ENCODE results near the gene RPRD2.

DNA sequence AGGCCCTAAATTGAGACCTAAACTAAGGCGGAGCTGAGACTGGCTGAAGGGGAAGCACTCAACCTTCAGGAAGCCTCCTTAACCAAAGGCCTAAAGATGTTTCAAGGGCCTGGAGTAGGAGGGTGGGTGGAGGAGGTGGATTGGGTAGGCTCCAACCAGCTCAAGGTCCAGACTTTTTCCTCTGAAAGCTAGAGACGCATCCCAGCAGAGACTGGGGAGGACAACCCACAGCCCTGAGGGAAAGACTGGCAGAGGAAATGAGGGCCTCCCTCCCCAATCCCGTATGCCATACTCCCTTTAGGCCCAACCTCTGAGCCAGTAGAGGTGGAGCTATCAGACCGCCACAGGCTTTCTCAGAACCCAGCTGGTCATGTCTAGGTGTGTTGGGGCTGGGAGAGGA is 145.0 kb downstream of the RPRD2 start:
- TF ChIP-seq MAZ (IDR thresholded peaks at IDR 0.05; ENCODE audit: borderline replicate concordance, low read depth, low read length) (no peak), NFE2L2 (IDR thresholded peaks at IDR 0.05; ENCODE audit: low read depth, low read length) (no peak), POLR2A (IDR thresholded peaks at IDR 0.05; ENCODE audit: low read depth, low read length) (no peak), USF2 (IDR thresholded peaks at IDR 0.05; ENCODE audit: low read depth, low read length) (no peak), FOS (IDR thresholded peaks at IDR 0.05; ENCODE audit: low read depth, low read length) (no peak)
- TF ChIP-seq, protein P1, sequence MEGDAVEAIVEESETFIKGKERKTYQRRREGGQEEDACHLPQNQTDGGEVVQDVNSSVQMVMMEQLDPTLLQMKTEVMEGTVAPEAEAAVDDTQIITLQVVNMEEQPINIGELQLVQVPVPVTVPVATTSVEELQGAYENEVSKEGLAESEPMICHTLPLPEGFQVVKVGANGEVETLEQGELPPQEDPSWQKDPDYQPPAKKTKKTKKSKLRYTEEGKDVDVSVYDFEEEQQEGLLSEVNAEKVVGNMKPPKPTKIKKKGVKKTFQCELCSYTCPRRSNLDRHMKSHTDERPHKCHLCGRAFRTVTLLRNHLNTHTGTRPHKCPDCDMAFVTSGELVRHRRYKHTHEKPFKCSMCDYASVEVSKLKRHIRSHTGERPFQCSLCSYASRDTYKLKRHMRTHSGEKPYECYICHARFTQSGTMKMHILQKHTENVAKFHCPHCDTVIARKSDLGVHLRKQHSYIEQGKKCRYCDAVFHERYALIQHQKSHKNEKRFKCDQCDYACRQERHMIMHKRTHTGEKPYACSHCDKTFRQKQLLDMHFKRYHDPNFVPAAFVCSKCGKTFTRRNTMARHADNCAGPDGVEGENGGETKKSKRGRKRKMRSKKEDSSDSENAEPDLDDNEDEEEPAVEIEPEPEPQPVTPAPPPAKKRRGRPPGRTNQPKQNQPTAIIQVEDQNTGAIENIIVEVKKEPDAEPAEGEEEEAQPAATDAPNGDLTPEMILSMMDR (conservative IDR thresholded peaks at IDR 0.05; ENCODE audit: low read depth, low read length): no peak

Measured in IMR-90 (cell line).